Breast epithelium (tissue), 4 donors: ENCODE measurements around the gene TP53AIP1. TPM values are rescaled to one million over a fixed set of nuclear protein-coding genes. Genes with fewer than 3 reads are reported as not detected.

Experiments
- DNase-seq, 2 donors: peaks; one replicate each; pipeline ENCODE4 v3.0.0-alpha.2; 2019; ENCODE audit warnings: low spot score in 2 of 2
- H3K27ac ChIP-seq, 2 donors: fragments of 200-600 bp; sonication (generic) in 1 of 2; one replicate each; pipeline ENCODE4 v1.5.1; 2016 to 2019; ENCODE audit warnings: mild to moderate bottlenecking in 1 of 2
- H3K27me3 ChIP-seq, 2 donors: fragments of 200-600 bp; sonication (generic) in 1 of 2; one replicate each; pipeline versions ENCODE4 v1.5.1 to v1.6.0; 2017 to 2019; ENCODE audit warnings: control low read depth in 1 of 2, mild to moderate bottlenecking in 1 of 2
- H3K36me3 ChIP-seq: fragments of 200-600 bp; one replicate; pipeline ENCODE4 v1.5.1; 2019
- H3K4me1 ChIP-seq, 2 donors: fragments of 200-600 bp; sonication (generic); one replicate each; pipeline ENCODE4 v1.5.1; 2016 to 2019; ENCODE audit warnings: control low read depth in 1 of 2
- H3K4me3 ChIP-seq, 3 donors: fragments of 200-600 bp; sonication (generic); 1 replicate in 2 of 3; 2 replicates in 1 of 3; pipeline ENCODE4 v1.5.1; 2016 to 2019; ENCODE audit warnings: mild to moderate bottlenecking in 3 of 3, moderate library complexity in 2 of 3
- H3K9me3 ChIP-seq, 2 donors: fragments of 200-600 bp; sonication (generic) in 1 of 2; one replicate each; pipeline ENCODE4 v1.5.1; 2016 to 2019; ENCODE audit warnings: control low read depth in 1 of 2
- POLR2A ChIP-seq: fragments of 450-650 bp; IDR thresholded peaks from one replicate; pipeline ENCODE4 v1.6.1; 2016; ENCODE audit warnings: antibody characterized with exemption, mild to moderate bottlenecking, moderate library complexity
- POLR2AphosphoS5 ChIP-seq, 3 donors: sonication (generic); formaldehyde crosslinking; IDR thresholded peaks; one replicate each; pipeline ENCODE4 v1.6.1; 2017; ENCODE audit warnings: antibody characterized with exemption in 3 of 3
- intact Hi-C: fragments of 100-400 bp; cut with DNase I; formaldehyde crosslinking; loops from one replicate; pipeline ENCODE4 v1.15.1; 2023; ENCODE audit warnings: low total_unique reads
- total RNA-seq, 3 donors: library from RNA; depleted of rRNA; stranded (reverse); fragments of >200 nt; gene quantifications; one replicate each; pipeline ENCODE4 v1.1.0, GENCODE V29; 2016
- TF ChIP-seq, protein P1 (sequence below), 3 donors: fragments of 450-650 bp; IDR thresholded peaks; one replicate each; pipeline ENCODE4 v1.5.1; 2016 to 2017; ENCODE audit warnings: antibody characterized with exemption in 3 of 3, mild to moderate bottlenecking in 3 of 3, moderate library complexity in 3 of 3

Gene TP53AIP1
- total RNA-seq, 3 donors from 2014 or later: 0.16 to 0.59 (median 0.33) TPM

- Histone ChIP-seq H3K4me1 (no peaks in the 10 kb centered on the region), H3K27ac (no peak overlapping the region), H3K27me3 (peaks cover 0 to 6% of the 10 kb centered on the region in 2 donors), H3K9me3 (no peaks in the 10 kb centered on the region), H3K4me3 (no peak overlapping the region), H3K36me3 (no peaks in the 10 kb centered on the region)
- intact Hi-C loops: no loop called here
- no peak for DNase-seq
- TF ChIP-seq POLR2AphosphoS5 (IDR thresholded peaks at IDR 0.05) (no peak), POLR2A (no peak)
- TF ChIP-seq, protein P1, sequence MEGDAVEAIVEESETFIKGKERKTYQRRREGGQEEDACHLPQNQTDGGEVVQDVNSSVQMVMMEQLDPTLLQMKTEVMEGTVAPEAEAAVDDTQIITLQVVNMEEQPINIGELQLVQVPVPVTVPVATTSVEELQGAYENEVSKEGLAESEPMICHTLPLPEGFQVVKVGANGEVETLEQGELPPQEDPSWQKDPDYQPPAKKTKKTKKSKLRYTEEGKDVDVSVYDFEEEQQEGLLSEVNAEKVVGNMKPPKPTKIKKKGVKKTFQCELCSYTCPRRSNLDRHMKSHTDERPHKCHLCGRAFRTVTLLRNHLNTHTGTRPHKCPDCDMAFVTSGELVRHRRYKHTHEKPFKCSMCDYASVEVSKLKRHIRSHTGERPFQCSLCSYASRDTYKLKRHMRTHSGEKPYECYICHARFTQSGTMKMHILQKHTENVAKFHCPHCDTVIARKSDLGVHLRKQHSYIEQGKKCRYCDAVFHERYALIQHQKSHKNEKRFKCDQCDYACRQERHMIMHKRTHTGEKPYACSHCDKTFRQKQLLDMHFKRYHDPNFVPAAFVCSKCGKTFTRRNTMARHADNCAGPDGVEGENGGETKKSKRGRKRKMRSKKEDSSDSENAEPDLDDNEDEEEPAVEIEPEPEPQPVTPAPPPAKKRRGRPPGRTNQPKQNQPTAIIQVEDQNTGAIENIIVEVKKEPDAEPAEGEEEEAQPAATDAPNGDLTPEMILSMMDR (IDR thresholded peaks at IDR 0.05): no peak
These were observed 26.0 kb downstream of the TP53AIP1 start for GRCh38 chr11:128916681-128917080.

DNA sequence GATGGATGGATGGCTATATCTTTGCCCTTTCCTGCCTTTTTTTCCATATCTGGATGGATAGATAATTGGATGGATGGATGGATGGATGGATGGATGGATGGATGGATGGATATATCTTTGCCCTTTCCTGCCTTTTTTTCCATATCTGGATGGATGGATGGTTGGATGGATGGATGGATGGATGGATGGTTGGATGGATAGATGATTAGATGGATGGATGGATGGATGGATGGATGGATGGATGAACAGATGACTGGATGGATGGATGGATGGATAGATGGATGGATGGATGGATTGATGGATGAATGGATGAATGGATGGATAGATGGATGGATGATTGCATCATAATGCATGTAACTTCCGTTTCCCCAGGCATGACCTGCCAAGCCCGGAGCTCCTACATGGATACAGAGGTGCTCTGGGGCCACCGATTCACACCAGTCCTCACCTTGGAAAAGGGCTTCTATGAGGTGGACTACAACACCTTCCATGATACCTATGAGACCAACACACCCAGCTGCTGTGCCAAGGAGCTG is 26.6 kb downstream of the TP53AIP1 start:
- Histone ChIP-seq H3K9me3 (no peaks in the 10 kb centered on the region), H3K4me3 (no peak overlapping the region), H3K36me3 (no peaks in the 10 kb centered on the region), H3K4me1 (no peaks in the 10 kb centered on the region), H3K27ac (no peak overlapping the region), H3K27me3 (peaks cover 0 to 6% of the 10 kb centered on the region in 2 donors)
- intact Hi-C loops: no loop called here
- DNase-seq: no peak
- no peak for TF ChIP-seq POLR2A
- no peak for TF ChIP-seq POLR2AphosphoS5 (IDR thresholded peaks at IDR 0.05)
- TF ChIP-seq, protein P1 (IDR thresholded peaks at IDR 0.05): no peak

- DNase-seq: no peak
- no peaks in the 10 kb centered on the region for H3K4me1 ChIP-seq
- H3K27me3 ChIP-seq: peaks cover 0 to 6% of the 10 kb centered on the region in 2 donors
- H3K9me3 ChIP-seq: no peaks in the 10 kb centered on the region
- H3K27ac ChIP-seq: no peak overlapping the region
- no peak for TF ChIP-seq POLR2AphosphoS5 (IDR thresholded peaks at IDR 0.05)
- no peak for TF ChIP-seq POLR2A
- TF ChIP-seq, protein P1 (IDR thresholded peaks at IDR 0.05): no peak
- H3K4me3 ChIP-seq: no peak overlapping the region
- H3K36me3 ChIP-seq: no peaks in the 10 kb centered on the region
- intact Hi-C loops: no loop called here
These were observed 27.5 kb downstream of the TP53AIP1 start for GRCh38 chr11:128915149-128915521.

- Histone ChIP-seq H3K27ac (no peak overlapping the region), H3K4me1 (no peaks in the 10 kb centered on the region), H3K36me3 (no peaks in the 10 kb centered on the region), H3K27me3 (peaks cover 0 to 6% of the 10 kb centered on the region in 2 donors), H3K4me3 (no peak overlapping the region), H3K9me3 (no peaks in the 10 kb centered on the region)
- DNase-seq: no peak
- TF ChIP-seq, protein P1 (IDR thresholded peaks at IDR 0.05): no peak
- no peak for TF ChIP-seq POLR2AphosphoS5 (IDR thresholded peaks at IDR 0.05)
- no peak for TF ChIP-seq POLR2A
- intact Hi-C loops: no loop called here
These were observed 28.2 kb downstream of the TP53AIP1 start for GRCh38 chr11:128914216-128915148.

DNA sequence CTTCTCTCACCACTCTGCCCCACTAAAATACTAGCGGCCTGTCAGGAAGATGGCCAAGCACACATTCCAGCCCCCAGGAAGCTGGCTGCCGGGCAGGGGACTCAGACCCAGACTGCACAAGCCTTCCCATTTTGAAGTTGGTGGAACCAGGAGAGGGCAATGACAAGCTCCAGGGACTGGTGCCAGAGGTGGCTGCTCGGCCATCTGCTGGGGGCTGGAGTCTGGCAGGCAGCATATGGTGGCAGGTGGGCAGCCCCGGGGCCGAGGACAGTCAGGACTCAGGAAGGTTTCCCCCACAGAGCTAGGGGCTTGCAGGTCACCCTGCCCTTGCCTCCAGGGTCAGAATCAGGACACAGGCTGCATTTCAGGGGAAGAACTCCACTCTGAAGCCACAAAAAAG is 28.9 kb downstream of the TP53AIP1 start:
- no peak for DNase-seq
- intact Hi-C loops: no loop called here
- no peak overlapping the region for H3K27ac ChIP-seq
- no peak overlapping the region for H3K4me3 ChIP-seq
- H3K27me3 ChIP-seq: peaks cover 0 to 6% of the 10 kb centered on the region in 2 donors
- H3K4me1 ChIP-seq: no peaks in the 10 kb centered on the region
- no peaks in the 10 kb centered on the region for H3K36me3 ChIP-seq
- H3K9me3 ChIP-seq: no peaks in the 10 kb centered on the region
- TF ChIP-seq, protein P1 (IDR thresholded peaks at IDR 0.05): no peak
- TF ChIP-seq POLR2A (no peak), POLR2AphosphoS5 (IDR thresholded peaks at IDR 0.05) (no peak)
